ENCODE results near the gene HOXA7.

Gene HOXA7

DNA sequence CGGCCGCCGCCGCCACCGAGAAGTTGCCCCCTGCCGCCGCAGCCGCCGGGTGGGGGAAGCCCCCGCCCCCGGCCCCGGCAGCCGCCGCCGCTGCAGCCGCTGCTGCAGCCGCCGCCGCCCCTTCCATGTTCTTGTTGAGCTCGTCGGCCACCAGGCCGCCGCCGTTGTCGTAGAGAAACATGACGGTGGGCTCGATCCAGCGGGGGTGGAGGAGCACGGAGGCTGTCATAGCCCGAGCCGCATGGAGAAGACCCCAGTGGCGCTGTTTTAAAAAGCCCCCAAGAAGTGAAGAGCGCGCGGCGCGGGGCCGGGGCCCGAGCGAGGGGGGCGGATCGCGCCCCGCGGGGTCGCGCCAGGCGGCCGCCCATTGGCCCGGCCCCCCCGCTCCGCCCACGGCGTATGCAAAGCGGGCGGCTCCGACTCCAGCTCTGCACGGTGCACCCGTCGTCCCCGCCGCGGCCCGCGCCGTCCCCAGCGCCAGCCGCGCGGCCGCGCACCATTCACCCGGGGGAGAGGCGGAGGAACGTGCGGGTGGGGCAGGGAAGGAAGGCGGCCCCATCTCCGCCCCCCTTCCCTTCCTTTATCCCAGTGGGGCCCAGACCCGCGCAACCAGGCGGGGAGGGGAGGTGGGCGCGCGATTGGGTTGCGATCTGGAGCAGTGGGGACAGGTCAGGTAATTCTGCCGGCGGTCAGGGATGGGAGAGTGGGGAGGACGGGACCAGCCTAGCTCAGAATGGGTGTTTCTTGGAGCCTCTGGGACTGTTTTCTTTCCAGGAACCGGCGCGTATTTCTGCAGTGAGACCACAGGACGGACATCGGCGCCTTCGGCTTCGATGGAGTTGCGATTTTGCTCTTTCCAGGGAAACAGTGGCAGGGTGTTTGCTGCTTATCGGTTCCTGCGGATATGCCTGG is 43.6 kb upstream of the HOXA7 start, which contains the start of gene HOXA13 (continued):
- TF ChIP-seq, protein P1, sequence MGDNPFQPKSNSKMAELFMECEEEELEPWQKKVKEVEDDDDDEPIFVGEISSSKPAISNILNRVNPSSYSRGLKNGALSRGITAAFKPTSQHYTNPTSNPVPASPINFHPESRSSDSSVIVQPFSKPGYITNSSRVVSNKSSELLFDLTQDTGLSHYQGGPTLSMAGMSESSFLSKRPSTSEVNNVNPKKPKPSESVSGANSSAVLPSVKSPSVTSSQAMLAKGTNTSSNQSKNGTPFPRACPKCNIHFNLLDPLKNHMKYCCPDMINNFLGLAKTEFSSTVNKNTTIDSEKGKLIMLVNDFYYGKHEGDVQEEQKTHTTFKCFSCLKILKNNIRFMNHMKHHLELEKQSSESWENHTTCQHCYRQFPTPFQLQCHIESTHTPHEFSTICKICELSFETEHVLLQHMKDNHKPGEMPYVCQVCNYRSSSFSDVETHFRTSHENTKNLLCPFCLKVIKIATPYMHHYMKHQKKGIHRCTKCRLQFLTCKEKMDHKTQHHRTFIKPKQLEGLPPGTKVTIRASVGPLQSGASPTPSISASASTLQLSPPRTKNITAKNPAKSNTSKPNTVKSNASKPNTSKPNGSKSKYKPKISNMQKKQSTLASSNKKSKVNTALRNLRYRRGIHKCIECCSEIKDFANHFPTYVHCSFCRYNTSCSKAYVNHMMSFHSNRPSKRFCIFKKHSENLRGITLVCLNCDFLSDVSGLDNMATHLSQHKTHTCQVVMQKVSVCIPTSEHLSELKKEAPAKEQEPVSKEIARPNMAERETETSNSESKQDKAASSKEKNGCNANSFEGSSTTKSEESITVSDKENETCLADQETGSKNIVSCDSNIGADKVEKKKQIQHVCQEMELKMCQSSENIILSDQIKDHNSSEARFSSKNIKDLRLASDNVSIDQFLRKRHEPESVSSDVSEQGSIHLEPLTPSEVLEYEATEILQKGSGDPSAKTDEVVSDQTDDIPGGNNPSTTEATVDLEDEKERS (tag by site-specific recombination; IDR thresholded peaks at IDR 0.05) = no peak
- TF ChIP-seq ZNF184 (tag by site-specific recombination; IDR thresholded peaks at IDR 0.05) (no peak), ZNF223 (tag by site-specific recombination; IDR thresholded peaks at IDR 0.05) (no peak), WT1 (tag by site-specific recombination; IDR thresholded peaks at IDR 0.05) (no peak), MYNN (tag by site-specific recombination; IDR thresholded peaks at IDR 0.05; ENCODE audit: borderline replicate concordance) (no peak), ZNF133 (tag by site-specific recombination; IDR thresholded peaks at IDR 0.05) (no peak), ZNF514 (tag by site-specific recombination; IDR thresholded peaks at IDR 0.05) (no peak), HOXA7 (CRISPR knock-in tag; IDR thresholded peaks at IDR 0.05; ENCODE audit: borderline replicate concordance) (no peak), ZBTB1 (tag by site-specific recombination; IDR thresholded peaks at IDR 0.05) (no peak), KLF9 (tag by site-specific recombination; IDR thresholded peaks at IDR 0.05; ENCODE audit: low read depth) (peak; percentile 72), REPIN1 (tag by site-specific recombination; IDR thresholded peaks at IDR 0.05; ENCODE audit: low read depth) (no peak), GLIS2 (tag by site-specific recombination; IDR thresholded peaks at IDR 0.05) (peak; percentile 78), ZBTB7A (tag by site-specific recombination; IDR thresholded peaks at IDR 0.05; ENCODE audit: low read depth) (no peak), ZNF530 (tag by site-specific recombination; IDR thresholded peaks at IDR 0.05; ENCODE audit: low read depth) (no peak)
- TF ChIP-seq, protein P2, sequence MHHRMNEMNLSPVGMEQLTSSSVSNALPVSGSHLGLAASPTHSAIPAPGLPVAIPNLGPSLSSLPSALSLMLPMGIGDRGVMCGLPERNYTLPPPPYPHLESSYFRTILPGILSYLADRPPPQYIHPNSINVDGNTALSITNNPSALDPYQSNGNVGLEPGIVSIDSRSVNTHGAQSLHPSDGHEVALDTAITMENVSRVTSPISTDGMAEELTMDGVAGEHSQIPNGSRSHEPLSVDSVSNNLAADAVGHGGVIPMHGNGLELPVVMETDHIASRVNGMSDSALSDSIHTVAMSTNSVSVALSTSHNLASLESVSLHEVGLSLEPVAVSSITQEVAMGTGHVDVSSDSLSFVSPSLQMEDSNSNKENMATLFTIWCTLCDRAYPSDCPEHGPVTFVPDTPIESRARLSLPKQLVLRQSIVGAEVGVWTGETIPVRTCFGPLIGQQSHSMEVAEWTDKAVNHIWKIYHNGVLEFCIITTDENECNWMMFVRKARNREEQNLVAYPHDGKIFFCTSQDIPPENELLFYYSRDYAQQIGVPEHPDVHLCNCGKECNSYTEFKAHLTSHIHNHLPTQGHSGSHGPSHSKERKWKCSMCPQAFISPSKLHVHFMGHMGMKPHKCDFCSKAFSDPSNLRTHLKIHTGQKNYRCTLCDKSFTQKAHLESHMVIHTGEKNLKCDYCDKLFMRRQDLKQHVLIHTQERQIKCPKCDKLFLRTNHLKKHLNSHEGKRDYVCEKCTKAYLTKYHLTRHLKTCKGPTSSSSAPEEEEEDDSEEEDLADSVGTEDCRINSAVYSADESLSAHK (tag by site-specific recombination; IDR thresholded peaks at IDR 0.05) = peak; percentile 76
- TF ChIP-seq, protein P3, sequence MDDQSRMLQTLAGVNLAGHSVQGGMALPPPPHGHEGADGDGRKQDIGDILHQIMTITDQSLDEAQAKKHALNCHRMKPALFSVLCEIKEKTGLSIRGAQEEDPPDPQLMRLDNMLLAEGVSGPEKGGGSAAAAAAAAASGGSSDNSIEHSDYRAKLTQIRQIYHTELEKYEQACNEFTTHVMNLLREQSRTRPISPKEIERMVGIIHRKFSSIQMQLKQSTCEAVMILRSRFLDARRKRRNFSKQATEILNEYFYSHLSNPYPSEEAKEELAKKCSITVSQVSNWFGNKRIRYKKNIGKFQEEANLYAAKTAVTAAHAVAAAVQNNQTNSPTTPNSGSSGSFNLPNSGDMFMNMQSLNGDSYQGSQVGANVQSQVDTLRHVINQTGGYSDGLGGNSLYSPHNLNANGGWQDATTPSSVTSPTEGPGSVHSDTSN (CRISPR knock-in tag; IDR thresholded peaks at IDR 0.05) = no peak
- TF ChIP-seq, protein P4, sequence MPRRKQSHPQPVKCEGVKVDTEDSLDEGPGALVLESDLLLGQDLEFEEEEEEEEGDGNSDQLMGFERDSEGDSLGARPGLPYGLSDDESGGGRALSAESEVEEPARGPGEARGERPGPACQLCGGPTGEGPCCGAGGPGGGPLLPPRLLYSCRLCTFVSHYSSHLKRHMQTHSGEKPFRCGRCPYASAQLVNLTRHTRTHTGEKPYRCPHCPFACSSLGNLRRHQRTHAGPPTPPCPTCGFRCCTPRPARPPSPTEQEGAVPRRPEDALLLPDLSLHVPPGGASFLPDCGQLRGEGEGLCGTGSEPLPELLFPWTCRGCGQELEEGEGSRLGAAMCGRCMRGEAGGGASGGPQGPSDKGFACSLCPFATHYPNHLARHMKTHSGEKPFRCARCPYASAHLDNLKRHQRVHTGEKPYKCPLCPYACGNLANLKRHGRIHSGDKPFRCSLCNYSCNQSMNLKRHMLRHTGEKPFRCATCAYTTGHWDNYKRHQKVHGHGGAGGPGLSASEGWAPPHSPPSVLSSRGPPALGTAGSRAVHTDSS (tag by site-specific recombination; IDR thresholded peaks at IDR 0.05) = no peak
- TF ChIP-seq, protein P5, sequence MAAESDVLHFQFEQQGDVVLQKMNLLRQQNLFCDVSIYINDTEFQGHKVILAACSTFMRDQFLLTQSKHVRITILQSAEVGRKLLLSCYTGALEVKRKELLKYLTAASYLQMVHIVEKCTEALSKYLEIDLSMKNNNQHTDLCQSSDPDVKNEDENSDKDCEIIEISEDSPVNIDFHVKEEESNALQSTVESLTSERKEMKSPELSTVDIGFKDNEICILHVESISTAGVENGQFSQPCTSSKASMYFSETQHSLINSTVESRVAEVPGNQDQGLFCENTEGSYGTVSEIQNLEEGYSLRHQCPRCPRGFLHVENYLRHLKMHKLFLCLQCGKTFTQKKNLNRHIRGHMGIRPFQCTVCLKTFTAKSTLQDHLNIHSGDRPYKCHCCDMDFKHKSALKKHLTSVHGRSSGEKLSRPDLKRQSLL (tag by site-specific recombination; IDR thresholded peaks at IDR 0.05) = no peak
- TF ChIP-seq, protein P6, sequence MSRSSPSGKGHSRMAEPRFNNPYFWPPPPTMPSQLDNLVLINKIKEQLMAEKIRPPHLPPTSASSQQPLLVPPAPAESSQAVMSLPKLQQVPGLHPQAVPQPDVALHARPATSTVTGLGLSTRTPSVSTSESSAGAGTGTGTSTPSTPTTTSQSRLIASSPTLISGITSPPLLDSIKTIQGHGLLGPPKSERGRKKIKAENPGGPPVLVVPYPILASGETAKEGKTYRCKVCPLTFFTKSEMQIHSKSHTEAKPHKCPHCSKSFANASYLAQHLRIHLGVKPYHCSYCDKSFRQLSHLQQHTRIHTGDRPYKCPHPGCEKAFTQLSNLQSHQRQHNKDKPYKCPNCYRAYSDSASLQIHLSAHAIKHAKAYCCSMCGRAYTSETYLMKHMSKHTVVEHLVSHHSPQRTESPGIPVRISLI (tag by site-specific recombination; IDR thresholded peaks at IDR 0.05) = no peak
- TF ChIP-seq, protein P7, sequence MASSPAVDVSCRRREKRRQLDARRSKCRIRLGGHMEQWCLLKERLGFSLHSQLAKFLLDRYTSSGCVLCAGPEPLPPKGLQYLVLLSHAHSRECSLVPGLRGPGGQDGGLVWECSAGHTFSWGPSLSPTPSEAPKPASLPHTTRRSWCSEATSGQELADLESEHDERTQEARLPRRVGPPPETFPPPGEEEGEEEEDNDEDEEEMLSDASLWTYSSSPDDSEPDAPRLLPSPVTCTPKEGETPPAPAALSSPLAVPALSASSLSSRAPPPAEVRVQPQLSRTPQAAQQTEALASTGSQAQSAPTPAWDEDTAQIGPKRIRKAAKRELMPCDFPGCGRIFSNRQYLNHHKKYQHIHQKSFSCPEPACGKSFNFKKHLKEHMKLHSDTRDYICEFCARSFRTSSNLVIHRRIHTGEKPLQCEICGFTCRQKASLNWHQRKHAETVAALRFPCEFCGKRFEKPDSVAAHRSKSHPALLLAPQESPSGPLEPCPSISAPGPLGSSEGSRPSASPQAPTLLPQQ (tag by site-specific recombination; IDR thresholded peaks at IDR 0.05) = peak; percentile 99
- TF ChIP-seq, protein P8, sequence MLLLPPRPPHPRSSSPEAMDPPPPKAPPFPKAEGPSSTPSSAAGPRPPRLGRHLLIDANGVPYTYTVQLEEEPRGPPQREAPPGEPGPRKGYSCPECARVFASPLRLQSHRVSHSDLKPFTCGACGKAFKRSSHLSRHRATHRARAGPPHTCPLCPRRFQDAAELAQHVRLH (tag by site-specific recombination; IDR thresholded peaks at IDR 0.05) = no peak
- TF ChIP-seq, protein P9, sequence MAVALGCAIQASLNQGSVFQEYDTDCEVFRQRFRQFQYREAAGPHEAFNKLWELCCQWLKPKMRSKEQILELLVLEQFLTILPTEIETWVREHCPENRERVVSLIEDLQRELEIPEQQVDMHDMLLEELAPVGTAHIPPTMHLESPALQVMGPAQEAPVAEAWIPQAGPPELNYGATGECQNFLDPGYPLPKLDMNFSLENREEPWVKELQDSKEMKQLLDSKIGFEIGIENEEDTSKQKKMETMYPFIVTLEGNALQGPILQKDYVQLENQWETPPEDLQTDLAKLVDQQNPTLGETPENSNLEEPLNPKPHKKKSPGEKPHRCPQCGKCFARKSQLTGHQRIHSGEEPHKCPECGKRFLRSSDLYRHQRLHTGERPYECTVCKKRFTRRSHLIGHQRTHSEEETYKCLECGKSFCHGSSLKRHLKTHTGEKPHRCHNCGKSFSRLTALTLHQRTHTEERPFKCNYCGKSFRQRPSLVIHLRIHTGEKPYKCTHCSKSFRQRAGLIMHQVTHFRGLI (tag by site-specific recombination; IDR thresholded peaks at IDR 0.05) = no peak
- TF ChIP-seq, protein P10, sequence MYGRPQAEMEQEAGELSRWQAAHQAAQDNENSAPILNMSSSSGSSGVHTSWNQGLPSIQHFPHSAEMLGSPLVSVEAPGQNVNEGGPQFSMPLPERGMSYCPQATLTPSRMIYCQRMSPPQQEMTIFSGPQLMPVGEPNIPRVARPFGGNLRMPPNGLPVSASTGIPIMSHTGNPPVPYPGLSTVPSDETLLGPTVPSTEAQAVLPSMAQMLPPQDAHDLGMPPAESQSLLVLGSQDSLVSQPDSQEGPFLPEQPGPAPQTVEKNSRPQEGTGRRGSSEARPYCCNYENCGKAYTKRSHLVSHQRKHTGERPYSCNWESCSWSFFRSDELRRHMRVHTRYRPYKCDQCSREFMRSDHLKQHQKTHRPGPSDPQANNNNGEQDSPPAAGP (tag by site-specific recombination; IDR thresholded peaks at IDR 0.05) = peak; percentile 55; the same call in 1 of the 2 replicates
